ENCODE data around the gene THBS4.

Gene THBS4

DNA sequence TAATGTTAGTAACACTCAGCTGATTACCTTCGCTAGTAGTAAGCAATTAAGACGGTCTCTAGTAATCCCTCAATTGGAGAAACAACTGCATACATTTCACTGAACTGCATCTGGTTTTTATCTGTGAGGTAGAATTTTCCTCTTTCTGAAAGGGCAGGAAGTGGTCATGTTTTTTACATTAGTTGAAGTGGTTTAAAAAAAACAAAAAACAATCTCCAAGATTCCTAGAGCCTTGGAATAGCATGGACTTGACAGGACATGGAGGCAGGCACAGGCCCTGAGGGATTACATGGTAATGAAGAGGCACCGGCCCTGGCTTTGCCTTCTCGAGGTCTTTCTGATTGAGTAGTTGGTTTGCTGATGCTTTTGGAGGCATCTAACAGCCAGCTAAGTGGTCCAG lies 25.8 kb downstream of the THBS4 start:
- Histone ChIP-seq H3K4me1 (ENCODE audit: control insufficient read depth, insufficient read depth, low read length) (no peaks in the 10 kb centered on the region), H3K36me3 (ENCODE audit: control insufficient read depth in 2 of 2, insufficient read depth in 1 of 2, low read length in 2 of 2) (no peaks in the 10 kb centered on the region), H3K27ac (ENCODE audit: extremely low read depth, low read depth, low read length) (no peak overlapping the region), H3K4me3 (ENCODE audit: low read depth, low read length) (no peak overlapping the region), H3K9me3 (ENCODE audit: control insufficient read depth, insufficient read depth, low read depth, low read length) (no peaks in the 10 kb centered on the region)
- no peak for TF ChIP-seq ZFP69B (tag by site-specific recombination; IDR thresholded peaks at IDR 0.05)
- TF ChIP-seq ZNF76 (tag by site-specific recombination; IDR thresholded peaks at IDR 0.05; ENCODE audit: borderline replicate concordance, low read depth), result no peak
- no peak for TF ChIP-seq ZNF366 (tag by site-specific recombination; conservative IDR thresholded peaks at IDR 0.05)
- no peak for TF ChIP-seq ELK4 (IDR thresholded peaks at IDR 0.05; ENCODE audit: borderline replicate concordance, low read depth, low read length)
- TF ChIP-seq SCRT2 (tag by site-specific recombination; IDR thresholded peaks at IDR 0.05), result no peak
- TF ChIP-seq, protein P1, sequence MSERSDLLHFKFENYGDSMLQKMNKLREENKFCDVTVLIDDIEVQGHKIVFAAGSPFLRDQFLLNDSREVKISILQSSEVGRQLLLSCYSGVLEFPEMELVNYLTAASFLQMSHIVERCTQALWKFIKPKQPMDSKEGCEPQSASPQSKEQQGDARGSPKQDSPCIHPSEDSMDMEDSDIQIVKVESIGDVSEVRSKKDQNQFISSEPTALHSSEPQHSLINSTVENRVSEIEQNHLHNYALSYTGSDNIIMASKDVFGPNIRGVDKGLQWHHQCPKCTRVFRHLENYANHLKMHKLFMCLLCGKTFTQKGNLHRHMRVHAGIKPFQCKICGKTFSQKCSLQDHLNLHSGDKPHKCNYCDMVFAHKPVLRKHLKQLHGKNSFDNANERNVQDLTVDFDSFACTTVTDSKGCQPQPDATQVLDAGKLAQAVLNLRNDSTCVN (tag by site-specific recombination; optimal IDR thresholded peaks at IDR 0.05), result no peak
- TF ChIP-seq ZNF10 (tag by site-specific recombination; IDR thresholded peaks at IDR 0.05), result no peak
- no peak for TF ChIP-seq ZNF423 (tag by site-specific recombination; IDR thresholded peaks at IDR 0.05)
- TF ChIP-seq HOXA7 (CRISPR knock-in tag; IDR thresholded peaks at IDR 0.05; ENCODE audit: borderline replicate concordance), result no peak
- no peak for TF ChIP-seq ZSCAN30 (tag by site-specific recombination; IDR thresholded peaks at IDR 0.05)
- ChIA-PET CTCF (no interaction called here), POLR2A (no interaction called here)

DNA sequence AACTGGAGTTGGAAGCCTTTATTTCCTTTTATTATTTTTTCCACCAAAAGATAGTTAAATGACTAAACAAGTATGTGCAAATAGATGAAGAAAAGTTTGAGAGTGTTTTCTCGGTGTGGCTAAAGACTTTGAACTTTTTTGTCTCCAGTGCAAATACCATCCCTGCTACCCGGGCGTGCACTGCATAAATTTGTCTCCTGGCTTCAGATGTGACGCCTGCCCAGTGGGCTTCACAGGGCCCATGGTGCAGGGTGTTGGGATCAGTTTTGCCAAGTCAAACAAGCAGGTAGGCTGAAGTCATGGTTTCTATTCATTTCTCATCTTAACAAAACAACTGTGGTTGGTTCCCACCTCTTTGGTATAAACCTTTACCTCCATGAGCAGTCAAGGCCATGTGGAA lies 26.4 kb downstream of the THBS4 start:
- ChIA-PET CTCF (no interaction called here), POLR2A (no interaction called here)

More for the DNA sequence above, 26.4 kb downstream of the THBS4 start:
- H3K9me3 ChIP-seq (ENCODE audit: control insufficient read depth, insufficient read depth, low read depth, low read length), result no peaks in the 10 kb centered on the region
- no peaks in the 10 kb centered on the region for H3K36me3 ChIP-seq (ENCODE audit: control insufficient read depth in 2 of 2, insufficient read depth in 1 of 2, low read length in 2 of 2)
- H3K4me1 ChIP-seq (ENCODE audit: control insufficient read depth, insufficient read depth, low read length), result no peaks in the 10 kb centered on the region
- no peak overlapping the region for H3K4me3 ChIP-seq (ENCODE audit: low read depth, low read length)
- no peak for TF ChIP-seq ZNF529 (tag by site-specific recombination; IDR thresholded peaks at IDR 0.05; ENCODE audit: insufficient replicate concordance)
- TF ChIP-seq ZNF426 (tag by site-specific recombination; IDR thresholded peaks at IDR 0.05), result no peak
- TF ChIP-seq ZXDB (tag by site-specific recombination; IDR thresholded peaks at IDR 0.05), result no peak
- TF ChIP-seq FEZF1 (tag by site-specific recombination; IDR thresholded peaks at IDR 0.05), result no peak
- TF ChIP-seq ZNF433 (tag by site-specific recombination; IDR thresholded peaks at IDR 0.05; ENCODE audit: low read depth), result no peak
- no peak for TF ChIP-seq HOXA7 (CRISPR knock-in tag; IDR thresholded peaks at IDR 0.05; ENCODE audit: borderline replicate concordance)
- no peak for TF ChIP-seq ZNF335 (tag by site-specific recombination; conservative IDR thresholded peaks at IDR 0.05)
- no peak for TF ChIP-seq ZNF654 (tag by site-specific recombination; IDR thresholded peaks at IDR 0.05; ENCODE audit: low read depth)
- no peak for TF ChIP-seq ZNF175 (tag by site-specific recombination; IDR thresholded peaks at IDR 0.05)
- TF ChIP-seq ZNF571 (tag by site-specific recombination; IDR thresholded peaks at IDR 0.05), result no peak
- TF ChIP-seq ATF2 (tag by site-specific recombination; IDR thresholded peaks at IDR 0.05; ENCODE audit: low read depth), result no peak
- no peak for TF ChIP-seq ZBTB49 (tag by site-specific recombination; IDR thresholded peaks at IDR 0.05; ENCODE audit: low read depth)
- TF ChIP-seq OVOL3 (tag by site-specific recombination; IDR thresholded peaks at IDR 0.05), result no peak
- TF ChIP-seq ZNF48 (tag by site-specific recombination; IDR thresholded peaks at IDR 0.05), result no peak
- no peak overlapping the region for H3K27ac ChIP-seq (ENCODE audit: extremely low read depth, low read depth, low read length)

All from HEK293 (cell line).